ENCODE results near the gene MFAP4. TPM values are rescaled to one million over a fixed set of nuclear protein-coding genes. Genes with fewer than 3 reads are reported as not detected.

The MFAP4 gene
- total RNA-seq, 4 donors from 2014 or later: 79.0 to 170 (median 111) TPM

- DNase-seq (ENCODE audit: low spot score) (no peak), ATAC-seq (ENCODE audit: low FRiP score) (no peak)
- TF ChIP-seq CTCF (IDR thresholded peaks at IDR 0.05): no peak
Measured at GRCh38 chr17:19410091-19410490, 23.1 kb upstream of the MFAP4 start.

- DNase-seq (ENCODE audit: low spot score): no peak
- no peak for ATAC-seq (ENCODE audit: low FRiP score)
- no peak for TF ChIP-seq CTCF (IDR thresholded peaks at IDR 0.05)
Measured at GRCh38 chr17:19409509-19409908, 22.5 kb upstream of the MFAP4 start.

- no peak for ATAC-seq (ENCODE audit: low FRiP score)
- TF ChIP-seq CTCF (IDR thresholded peaks at IDR 0.05): no peak
- DNase-seq (ENCODE audit: low spot score): no peak
Measured at GRCh38 chr17:19409066-19409465, 22.1 kb upstream of the MFAP4 start.

- no peak for TF ChIP-seq CTCF (IDR thresholded peaks at IDR 0.05)
- no peak for ATAC-seq (ENCODE audit: low FRiP score)
- no peak for DNase-seq (ENCODE audit: low spot score)
Measured at GRCh38 chr17:19408346-19408710, 21.3 kb upstream of the MFAP4 start.

GRCh38 chr17:19407601-19408345 lies 20.8 kb upstream of the MFAP4 start:
- no peak for DNase-seq (ENCODE audit: low spot score)
- TF ChIP-seq CTCF (IDR thresholded peaks at IDR 0.05): no peak
- no peak for ATAC-seq (ENCODE audit: low FRiP score)

- TF ChIP-seq CTCF (IDR thresholded peaks at IDR 0.05): no peak
- no peak for ATAC-seq (ENCODE audit: low FRiP score)
- no peak for DNase-seq (ENCODE audit: low spot score)
Measured at GRCh38 chr17:19405114-19405513, 18.1 kb upstream of the MFAP4 start.

GRCh38 chr17:19404264-19404663 lies 17.3 kb upstream of the MFAP4 start:
- no peak for TF ChIP-seq CTCF (IDR thresholded peaks at IDR 0.05)
- DNase-seq (ENCODE audit: low spot score) (no peak), ATAC-seq (ENCODE audit: low FRiP score) (no peak)
